ENCODE measurements around the gene CANX.

DNA sequence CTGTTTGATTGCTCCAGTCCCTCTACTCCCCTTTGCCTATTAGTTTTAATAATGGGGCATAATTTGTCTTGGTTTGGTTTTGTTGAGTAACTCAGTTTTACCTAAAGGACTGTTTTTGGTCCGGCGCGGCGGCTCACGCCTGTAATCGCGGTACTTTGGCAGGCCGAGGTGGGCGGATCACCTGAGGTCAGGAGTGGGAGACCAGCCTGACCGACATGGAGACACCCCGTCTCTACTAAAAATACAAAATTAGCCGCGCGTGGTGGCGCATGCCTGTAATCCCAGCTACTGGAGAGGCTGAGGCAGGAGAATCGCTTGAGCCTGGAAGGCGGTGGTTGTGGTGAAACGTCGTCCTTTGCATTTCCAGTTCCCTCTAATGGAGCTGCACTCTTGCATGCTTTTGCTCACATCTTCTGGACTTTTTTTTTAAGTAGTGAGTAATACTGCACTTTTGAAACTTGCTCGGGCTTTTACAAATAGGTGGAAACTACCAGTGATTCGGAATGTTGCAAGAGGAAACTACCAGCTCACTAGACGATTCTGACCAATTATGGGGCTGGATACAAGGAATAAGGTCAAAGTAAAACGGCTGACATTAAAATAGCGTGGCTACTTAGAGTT is 33.1 kb downstream of the CANX start:
- TF ChIP-seq MAFK (IDR thresholded peaks at IDR 0.05; ENCODE audit: partially characterized antibody) (no peak), CHD4 (IDR thresholded peaks at IDR 0.05; ENCODE audit: borderline replicate concordance) (no peak)
- TF ChIP-seq, protein P1, sequence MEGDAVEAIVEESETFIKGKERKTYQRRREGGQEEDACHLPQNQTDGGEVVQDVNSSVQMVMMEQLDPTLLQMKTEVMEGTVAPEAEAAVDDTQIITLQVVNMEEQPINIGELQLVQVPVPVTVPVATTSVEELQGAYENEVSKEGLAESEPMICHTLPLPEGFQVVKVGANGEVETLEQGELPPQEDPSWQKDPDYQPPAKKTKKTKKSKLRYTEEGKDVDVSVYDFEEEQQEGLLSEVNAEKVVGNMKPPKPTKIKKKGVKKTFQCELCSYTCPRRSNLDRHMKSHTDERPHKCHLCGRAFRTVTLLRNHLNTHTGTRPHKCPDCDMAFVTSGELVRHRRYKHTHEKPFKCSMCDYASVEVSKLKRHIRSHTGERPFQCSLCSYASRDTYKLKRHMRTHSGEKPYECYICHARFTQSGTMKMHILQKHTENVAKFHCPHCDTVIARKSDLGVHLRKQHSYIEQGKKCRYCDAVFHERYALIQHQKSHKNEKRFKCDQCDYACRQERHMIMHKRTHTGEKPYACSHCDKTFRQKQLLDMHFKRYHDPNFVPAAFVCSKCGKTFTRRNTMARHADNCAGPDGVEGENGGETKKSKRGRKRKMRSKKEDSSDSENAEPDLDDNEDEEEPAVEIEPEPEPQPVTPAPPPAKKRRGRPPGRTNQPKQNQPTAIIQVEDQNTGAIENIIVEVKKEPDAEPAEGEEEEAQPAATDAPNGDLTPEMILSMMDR (IDR thresholded peaks at IDR 0.05): no peak
